GM13977 (cell line): ENCODE data around the gene KCNMA1.

Experiments
- DNase-seq: peaks from one replicate; pipeline ENCODE4 v3.0.0; 2012; ENCODE audit warnings: low spot score
- CTCF ChIP-seq: IDR thresholded peaks from 2 replicates; pipeline ENCODE4 v1.5.1; 2012; ENCODE audit warnings: mild to moderate bottlenecking, control low read depth; ENCODE audit not compliant: insufficient read depth; ENCODE audit errors: extremely low read depth, missing control alignments
- in situ Hi-C: fragments of 300-500 bp; cut with MboI; formaldehyde crosslinking; loops from one replicate; pipeline ENCODE4 v1.12.0; 2022; ENCODE audit warnings: low sequenced_read_pairs, low pct_unique_long_range_greater_than_20kb, mixed read lengths, inconsistent platforms; ENCODE audit not compliant: unreplicated experiment

The KCNMA1 gene

GRCh38 chr10:77328272-77328816 is 309.3 kb downstream of the KCNMA1 start:
- in situ Hi-C loops, result no loop called here
- no peak for TF ChIP-seq CTCF
- no peak for DNase-seq

GRCh38 chr10:77325233-77325537 is 312.4 kb downstream of the KCNMA1 start:
- no peak for TF ChIP-seq CTCF
- DNase-seq, result no peak
- in situ Hi-C loops, result no loop called here

- in situ Hi-C loops, result no loop called here
- no peak for TF ChIP-seq CTCF
- no peak for DNase-seq
Observed at GRCh38 chr10:77321838-77322237, 315.8 kb downstream of the KCNMA1 start.

GRCh38 chr10:77320971-77321471 is 316.6 kb downstream of the KCNMA1 start:
- TF ChIP-seq CTCF, result no peak
- no peak for DNase-seq
- in situ Hi-C loops, result no loop called here

GRCh38 chr10:77319557-77319956 is 318.1 kb downstream of the KCNMA1 start:
- TF ChIP-seq CTCF, result no peak
- DNase-seq, result no peak
- in situ Hi-C loops, result no loop called here

- in situ Hi-C loops, result no loop called here
- no peak for TF ChIP-seq CTCF
- no peak for DNase-seq
Observed at GRCh38 chr10:77318739-77319138, 318.9 kb downstream of the KCNMA1 start.

- DNase-seq, result no peak
- no peak for TF ChIP-seq CTCF
- in situ Hi-C loops, result no loop called here
Observed at GRCh38 chr10:77317221-77317620, 320.4 kb downstream of the KCNMA1 start.
